HG03159 (cell line): ENCODE measurements around the gene C12orf60.

Source experiments
- ATAC-seq: cut with Tn5 transposase; IDR thresholded peaks from one replicate; pipeline ENCODE4 v1.9.1; 2021; ENCODE audit warnings: mild to moderate bottlenecking, moderate library complexity; ENCODE audit not compliant: unreplicated experiment

Gene C12orf60

GRCh38 chr12:14833952-14834351, 30.5 kb downstream of the C12orf60 start:
- ATAC-seq = no peak

GRCh38 chr12:14834509-14834908, 31.0 kb downstream of the C12orf60 start:
- no peak for ATAC-seq

DNA sequence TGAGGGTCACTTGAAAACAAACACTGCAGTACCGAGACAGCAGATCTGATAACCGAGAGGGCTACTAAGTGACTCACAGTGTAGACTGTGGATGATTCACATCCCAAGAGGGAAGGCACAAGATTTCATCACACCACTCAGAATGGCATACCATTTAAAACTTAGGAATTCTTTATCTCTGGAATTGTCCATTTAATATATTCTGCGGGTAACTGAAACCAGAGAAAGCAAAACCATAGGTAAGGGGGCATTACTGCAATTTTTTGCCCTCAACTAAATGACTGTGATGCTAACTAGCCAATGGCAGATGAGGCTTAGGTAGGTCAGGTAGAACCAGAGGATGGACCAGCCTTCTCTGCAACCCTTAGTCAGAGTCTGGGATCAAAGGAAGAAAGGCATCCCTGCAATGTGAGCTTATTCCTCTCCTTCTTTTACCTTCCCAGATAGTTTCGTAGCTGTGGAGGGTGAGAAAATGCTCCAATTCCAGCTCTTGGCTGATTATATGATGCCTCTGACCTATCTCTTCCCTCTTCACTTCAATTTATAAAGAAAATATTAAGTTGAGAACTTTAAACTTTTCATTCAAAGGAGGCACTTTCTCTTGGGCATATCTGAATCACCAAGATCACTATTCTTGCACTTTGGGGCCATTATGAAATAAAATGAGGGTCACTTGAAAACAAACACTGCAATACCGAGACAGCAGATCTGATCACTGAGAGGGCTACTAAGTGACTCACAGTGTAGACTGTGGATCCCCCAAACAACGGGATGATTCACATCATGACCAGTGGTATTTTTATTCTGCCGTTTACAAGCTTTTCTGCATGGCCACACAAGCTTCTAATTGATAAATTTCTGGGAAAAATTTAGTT, 33.1 kb downstream of the C12orf60 start:
- ATAC-seq = no peak

- ATAC-seq = no peak
Measured at GRCh38 chr12:14839262-14839661, 35.8 kb downstream of the C12orf60 start.

- no peak for ATAC-seq
Measured at GRCh38 chr12:14840616-14841015, 37.1 kb downstream of the C12orf60 start.

DNA sequence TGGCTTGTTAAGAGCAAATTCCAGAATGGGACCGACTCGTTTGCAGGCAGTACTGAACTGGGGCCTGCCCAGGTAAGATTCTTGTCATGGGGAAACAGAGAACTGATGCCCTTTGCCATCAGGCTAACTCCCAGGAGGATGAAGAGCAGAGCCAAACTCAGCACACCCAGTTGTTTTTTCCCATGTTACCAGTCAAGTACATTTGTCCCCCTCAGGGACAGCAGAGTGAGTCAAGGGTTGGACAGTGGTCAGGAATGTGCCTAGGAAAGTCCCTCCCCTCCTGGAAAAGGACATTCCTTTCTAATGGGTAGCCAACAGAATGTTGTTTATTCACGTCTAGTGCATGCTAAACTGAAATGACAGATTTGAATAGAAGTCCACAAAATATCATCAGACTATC, 38.3 kb downstream of the C12orf60 start:
- ATAC-seq = no peak

DNA sequence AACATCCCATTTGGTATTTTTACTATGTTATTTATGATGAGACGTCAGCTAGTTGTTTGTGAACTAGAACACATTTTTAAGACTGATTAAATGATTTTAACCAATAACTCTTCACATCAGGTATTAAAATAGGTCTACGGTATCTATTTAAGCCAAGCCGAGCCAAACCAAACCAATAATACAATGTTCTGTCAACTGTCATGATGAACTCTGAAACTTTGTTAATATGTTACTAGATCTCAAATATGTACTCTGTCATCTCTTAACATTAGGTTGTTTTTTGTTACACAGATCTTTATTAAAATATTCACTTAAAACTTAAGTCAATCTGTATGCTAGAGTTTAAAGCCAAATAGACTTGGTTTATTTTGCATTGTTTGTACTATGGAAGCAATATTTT, 38.8 kb downstream of the C12orf60 start:
- ATAC-seq = no peak

DNA sequence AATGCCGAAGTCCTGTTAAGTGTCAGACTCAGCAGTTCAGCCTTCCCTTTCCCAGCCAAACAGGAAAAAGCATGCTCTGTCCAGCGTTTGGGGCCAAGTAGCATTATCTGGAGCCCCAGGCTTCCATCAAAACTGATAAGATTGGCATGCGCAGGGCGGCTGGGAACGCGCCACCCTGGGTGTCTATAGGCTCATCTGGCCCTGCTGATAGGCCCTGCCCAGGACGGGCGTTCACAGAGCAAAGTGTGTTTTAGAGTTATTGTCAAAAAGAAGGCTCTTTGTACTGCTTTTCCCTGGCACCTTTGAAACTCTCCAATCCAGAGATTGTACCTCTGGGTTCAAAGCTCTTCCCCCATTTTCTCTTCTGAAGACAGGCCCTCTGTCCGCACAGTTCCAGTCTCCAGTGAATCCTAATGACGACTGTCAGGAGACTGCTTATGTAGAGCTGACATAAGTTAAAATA, 40.0 kb downstream of the C12orf60 start, which contains the start of gene ART4:
Gene ART4 (minus strand): TSS at position 102 of the 463 bp plus-strand sequence. CDS start 413 bp downstream, outside the sequence.
- ATAC-seq = no peak

DNA sequence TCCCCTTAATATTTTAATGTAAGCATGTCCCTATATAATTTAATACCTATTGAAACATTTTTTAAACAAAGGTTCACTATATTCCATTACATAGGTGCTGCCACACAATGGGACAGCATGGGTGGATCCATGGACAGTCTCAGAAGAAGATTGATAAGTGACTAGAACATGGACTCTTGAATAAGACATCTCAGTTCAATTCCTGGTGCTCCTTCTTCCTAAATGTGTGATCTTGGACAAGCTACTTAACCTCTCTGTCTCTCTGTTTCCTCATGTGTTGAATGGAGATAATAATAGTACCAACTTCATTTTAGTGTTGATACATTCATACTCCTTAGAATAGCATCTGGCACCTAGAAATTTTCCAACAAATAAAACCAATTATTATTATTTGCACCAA, 40.9 kb downstream of the C12orf60 start:
- no peak for ATAC-seq

DNA sequence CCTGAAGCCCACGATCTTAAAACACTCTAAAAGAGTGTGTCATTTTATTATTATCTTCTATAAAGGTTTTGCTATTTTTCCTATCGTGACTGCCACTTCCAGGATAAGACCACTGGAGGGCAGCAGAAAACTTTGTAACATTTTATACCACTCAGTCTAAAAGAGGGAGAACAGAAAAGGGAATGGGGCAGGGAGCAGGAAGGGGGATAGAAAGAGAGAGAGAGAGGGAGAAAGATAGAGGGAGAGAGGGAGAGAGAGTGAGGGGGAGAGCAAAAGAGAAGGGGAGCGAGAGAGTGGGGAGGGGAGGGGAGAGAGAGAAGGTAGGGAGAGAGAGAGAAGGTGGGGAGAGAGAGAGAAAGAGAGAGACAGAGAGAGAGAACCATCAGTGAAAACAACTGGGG, 41.9 kb downstream of the C12orf60 start:
- ATAC-seq = no peak

GRCh38 chr12:14846042-14846587, 42.6 kb downstream of the C12orf60 start:
- no peak for ATAC-seq

GRCh38 chr12:14846876-14847580, 43.6 kb downstream of the C12orf60 start:
- no peak for ATAC-seq

- ATAC-seq = no peak
Measured at GRCh38 chr12:14849661-14850060, 46.2 kb downstream of the C12orf60 start.

- peak; percentile 67 for ATAC-seq
Measured at GRCh38 chr12:14850929-14851663, 47.6 kb downstream of the C12orf60 start.

DNA sequence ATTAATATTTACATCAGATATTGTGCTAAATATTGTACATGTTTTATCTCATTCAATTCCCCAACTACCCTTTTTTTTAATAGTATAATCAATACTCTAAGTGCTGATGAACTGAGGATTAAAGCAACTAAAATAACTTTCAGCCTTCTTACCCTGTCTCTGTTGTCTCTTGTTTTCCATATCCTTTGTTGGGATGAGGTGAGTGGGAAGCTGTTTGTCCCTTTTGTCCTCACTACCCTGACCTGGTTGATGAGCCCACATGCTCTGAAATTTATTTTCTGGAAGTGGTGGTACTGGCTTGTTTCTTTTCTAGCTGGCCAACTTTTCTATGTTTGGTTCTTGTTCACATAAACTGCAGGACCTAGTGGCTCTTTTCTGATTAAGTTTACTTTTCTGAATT, 49.4 kb downstream of the C12orf60 start:
- ATAC-seq = no peak

- no peak for ATAC-seq
Measured at GRCh38 chr12:14853961-14854360, 50.5 kb downstream of the C12orf60 start.

- no peak for ATAC-seq
Measured at GRCh38 chr12:14854586-14855183, 51.2 kb downstream of the C12orf60 start.

DNA sequence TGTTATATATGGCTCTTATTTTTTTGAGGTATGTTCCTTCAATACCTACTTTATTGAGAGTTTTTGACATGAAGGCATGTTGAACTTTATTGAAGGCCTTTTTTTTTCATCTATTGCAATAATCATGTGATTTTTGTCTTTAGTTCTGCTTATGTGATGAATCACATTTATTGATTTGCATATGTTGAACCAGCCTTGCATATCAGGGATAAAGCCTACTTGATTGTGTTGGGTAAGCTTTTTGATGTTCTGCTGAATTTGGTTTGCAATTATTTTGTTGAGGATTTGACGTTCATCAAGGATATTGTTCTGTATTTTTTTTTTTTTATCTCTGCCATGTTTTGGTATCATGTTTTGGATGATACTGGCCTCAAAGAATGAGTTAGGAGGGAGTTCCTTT, 55.0 kb downstream of the C12orf60 start:
- ATAC-seq = no peak

DNA sequence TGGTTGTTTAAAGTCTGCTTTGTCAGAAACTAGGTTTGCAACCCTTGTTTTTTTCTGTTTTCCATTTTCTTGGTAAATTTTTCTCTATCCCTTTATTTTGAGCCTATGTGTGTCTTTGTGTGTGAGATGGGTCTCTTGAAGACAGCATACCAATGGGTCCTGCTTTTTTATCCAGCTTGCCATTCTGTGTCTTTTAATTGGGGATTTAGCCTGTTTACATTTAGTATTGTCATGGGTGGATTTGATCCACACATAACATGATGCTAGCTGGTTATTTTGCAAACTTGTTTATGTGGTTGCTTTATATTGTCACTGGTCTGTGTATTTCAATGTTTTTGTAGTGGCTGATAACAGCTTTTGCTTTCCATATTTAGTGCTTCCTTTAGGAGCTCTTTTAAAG, 57.0 kb downstream of the C12orf60 start:
- no peak for ATAC-seq

DNA sequence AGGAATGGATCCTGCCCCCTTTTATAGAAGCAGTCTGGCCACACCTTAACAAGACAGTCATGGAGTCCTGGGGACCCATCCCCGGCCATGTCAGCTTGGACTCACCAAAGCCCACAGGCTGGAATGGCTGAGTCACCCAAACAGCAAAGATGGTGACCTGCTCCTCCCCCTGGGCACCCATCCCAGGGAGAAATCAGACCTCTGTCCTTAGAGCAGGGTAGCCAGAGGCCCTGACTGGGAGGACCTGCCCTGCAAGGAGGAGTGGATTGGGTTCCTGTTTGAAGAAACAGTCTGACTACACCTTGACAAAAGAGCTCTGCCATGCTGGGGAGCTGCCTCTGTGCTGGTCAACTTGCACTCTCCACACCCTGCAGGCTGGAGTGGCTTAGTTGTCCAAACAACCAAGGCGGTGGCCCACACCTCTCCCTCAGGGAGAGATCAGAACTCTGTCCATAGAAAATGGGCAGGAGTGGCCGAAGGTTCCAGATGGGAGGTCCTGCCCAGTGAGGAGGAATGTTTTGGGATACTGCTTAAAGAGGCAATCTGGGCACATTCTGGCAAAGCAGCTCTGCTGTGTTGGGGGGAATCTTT, 65.5 kb downstream of the C12orf60 start:
- no peak for ATAC-seq
